Right forelimb (tissue), 1 donor: ENCODE data around the gene GNA12.
A peak's percentile ranks its signal among the peaks of the same experiment; 100 is the strongest.
"Not testable (repeated sequence)": the region's sequence is repeated elsewhere in the genome, so short reads cannot be mapped to it uniquely, and the experiment has no call there.

Experiments used
- DNase-seq: peaks from one replicate; pipeline ENCODE4 v3.0.0-alpha.2; 2018

Gene GNA12

GRCh38 chr7:2709553-2710285 lies 134.4 kb downstream of the GNA12 start:
- peak; percentile 80 for DNase-seq

- DNase-seq = no peak
Observed at GRCh38 chr7:2708547-2709310, 135.4 kb downstream of the GNA12 start.

GRCh38 chr7:2708041-2708440 lies 136.1 kb downstream of the GNA12 start:
- DNase-seq = no peak

GRCh38 chr7:2707481-2707880 lies 136.6 kb downstream of the GNA12 start:
- DNase-seq = no peak

GRCh38 chr7:2706685-2707126 lies 137.4 kb downstream of the GNA12 start:
- DNase-seq = no peak

- DNase-seq = no peak
Observed at GRCh38 chr7:2705371-2706096, 138.6 kb downstream of the GNA12 start.

- no peak for DNase-seq
Observed at GRCh38 chr7:2702594-2702957, 141.5 kb downstream of the GNA12 start.

- DNase-seq = no peak
Observed at GRCh38 chr7:2701832-2702593, 142.1 kb downstream of the GNA12 start.

GRCh38 chr7:2701424-2701823 lies 142.7 kb downstream of the GNA12 start:
- DNase-seq = no peak

- DNase-seq = no peak
Observed at GRCh38 chr7:2700141-2700850, 143.8 kb downstream of the GNA12 start.

- no peak for DNase-seq
Observed at GRCh38 chr7:2699289-2699620, 144.9 kb downstream of the GNA12 start.

- DNase-seq = no peak
Observed at GRCh38 chr7:2698581-2699288, 145.4 kb downstream of the GNA12 start.

- not testable (repeated sequence) for DNase-seq
Observed at GRCh38 chr7:2694122-2694436, 150.0 kb downstream of the GNA12 start.

- not testable (repeated sequence) for DNase-seq
Observed at GRCh38 chr7:2693420-2694121, 150.5 kb downstream of the GNA12 start.

GRCh38 chr7:2692543-2692942 lies 151.6 kb downstream of the GNA12 start:
- no peak for DNase-seq

- DNase-seq = not testable (repeated sequence)
Observed at GRCh38 chr7:2691932-2692439, 152.1 kb downstream of the GNA12 start.

GRCh38 chr7:2691011-2691707 lies 152.9 kb downstream of the GNA12 start:
- no peak for DNase-seq

- DNase-seq = no peak
Observed at GRCh38 chr7:2689951-2690705, 154.0 kb downstream of the GNA12 start.

- DNase-seq = no peak
Observed at GRCh38 chr7:2689343-2689847, 154.7 kb downstream of the GNA12 start.
